Liver (tissue), 9 donors: ENCODE data around the gene ELF1. TPM values are rescaled to one million over a fixed set of nuclear protein-coding genes. Genes with fewer than 3 reads are reported as not detected.

ENCODE experiments used
- DNase-seq: peaks from one replicate; pipeline ENCODE4 v3.0.0-alpha.2; 2017; ENCODE audit warnings: low spot score
- H3K27ac ChIP-seq, 2 donors: one replicate each; pipeline ENCODE4 v1.7.0; 2013; ENCODE audit warnings: inconsistent platforms in 2 of 2, low read length in 2 of 2, control low read depth in 1 of 2, low read depth in 1 of 2, mild to moderate bottlenecking in 1 of 2
- H3K27me3 ChIP-seq, 4 donors: one replicate each; pipeline versions ENCODE4 v1.6.1 to v1.7.0; 2013; ENCODE audit warnings: low read length in 3 of 4, inconsistent platforms in 1 of 4, mild to moderate bottlenecking in 1 of 4, moderate library complexity in 1 of 4; ENCODE audit not compliant: control insufficient read depth in 4 of 4, insufficient read depth in 4 of 4
- H3K36me3 ChIP-seq, 4 donors: one replicate each; pipeline versions ENCODE4 v1.6.1 to v1.7.0; 2013; ENCODE audit warnings: low read length in 3 of 4, mild to moderate bottlenecking in 3 of 4, low read depth in 1 of 4, moderate library complexity in 1 of 4; ENCODE audit not compliant: control insufficient read depth in 4 of 4, insufficient read depth in 3 of 4
- H3K4me1 ChIP-seq, 4 donors: one replicate each; pipeline versions ENCODE4 v1.6.1 to v1.7.0; 2013; ENCODE audit warnings: low read length in 3 of 4, mild to moderate bottlenecking in 3 of 4, moderate library complexity in 1 of 4; ENCODE audit not compliant: control insufficient read depth in 4 of 4, insufficient read depth in 4 of 4
- H3K4me3 ChIP-seq, 3 donors: one replicate each; pipeline versions ENCODE4 v1.6.1 to v1.7.0; 2013; ENCODE audit warnings: low read length in 3 of 3, control low read depth in 1 of 3, low read depth in 1 of 3, mild to moderate bottlenecking in 1 of 3
- H3K9ac ChIP-seq, 2 donors: one replicate each; pipeline ENCODE4 v1.7.0; 2013; ENCODE audit warnings: low read length in 2 of 2, mild to moderate bottlenecking in 2 of 2, moderate library complexity in 2 of 2, control low read depth in 1 of 2, low read depth in 1 of 2
- H3K9me3 ChIP-seq, 4 donors: one replicate each; pipeline versions ENCODE4 v1.6.1 to v1.7.0; 2013; ENCODE audit warnings: low read length in 3 of 4; ENCODE audit not compliant: control insufficient read depth in 4 of 4
- ATF3 ChIP-seq: IDR thresholded peaks from 2 replicates; pipeline ENCODE4 v1.6.1; 2016; ENCODE audit warnings: antibody characterized with exemption
- CTCF ChIP-seq: fragments of 150-350 bp; IDR thresholded peaks from 2 replicates; pipeline ENCODE4 v1.5.1; 2017; ENCODE audit warnings: improper control_type of control experiment, low read depth, low read length; ENCODE audit not compliant: missing input control
- EGR1 ChIP-seq, 2 donors: IDR thresholded peaks; 2 replicates each; pipeline ENCODE4 v1.6.1; 2016 to 2018; ENCODE audit warnings: antibody characterized with exemption in 2 of 2, low read depth in 2 of 2
- FOXA1 ChIP-seq: IDR thresholded peaks from 2 replicates; pipeline ENCODE4 v1.6.1; 2016; ENCODE audit warnings: antibody characterized with exemption
- FOXA2 ChIP-seq: IDR thresholded peaks from 2 replicates; pipeline ENCODE4 v1.6.1; 2016; ENCODE audit warnings: antibody characterized with exemption
- GABPA ChIP-seq, 2 donors: IDR thresholded peaks in 1 of 2; conservative IDR thresholded peaks in 1 of 2; 2 replicates each; pipeline ENCODE4 v1.6.1; 2016; ENCODE audit warnings: antibody characterized with exemption in 2 of 2, mild to moderate bottlenecking in 1 of 2, moderate library complexity in 1 of 2
- HNF4A ChIP-seq, 2 donors: conservative IDR thresholded peaks; 2 replicates each; pipeline ENCODE4 v1.6.1; 2016; ENCODE audit warnings: antibody characterized with exemption in 2 of 2, mild to moderate bottlenecking in 2 of 2
- HNF4G ChIP-seq: IDR thresholded peaks from 2 replicates; pipeline ENCODE4 v1.6.1; 2016; ENCODE audit warnings: antibody characterized with exemption
- JUND ChIP-seq, 2 donors: IDR thresholded peaks; 2 replicates each; pipeline ENCODE4 v1.6.1; 2016; ENCODE audit warnings: antibody characterized with exemption in 2 of 2
- MAX ChIP-seq: IDR thresholded peaks from 2 replicates; pipeline ENCODE4 v1.6.1; 2016; ENCODE audit warnings: antibody characterized with exemption
- NR2F2 ChIP-seq: IDR thresholded peaks from 2 replicates; pipeline ENCODE4 v1.6.1; 2016; ENCODE audit warnings: antibody characterized with exemption
- RAD21 ChIP-seq, 2 donors: IDR thresholded peaks; 2 replicates each; pipeline ENCODE4 v1.6.1; 2016; ENCODE audit warnings: antibody characterized with exemption in 2 of 2, mild to moderate bottlenecking in 2 of 2
- REST ChIP-seq: IDR thresholded peaks from 2 replicates; pipeline ENCODE4 v1.6.1; 2016; ENCODE audit warnings: antibody characterized with exemption, mild to moderate bottlenecking
- RXRA ChIP-seq, 2 donors: IDR thresholded peaks; 2 replicates each; pipeline ENCODE4 v1.6.1; 2017 to 2018; ENCODE audit warnings: antibody characterized with exemption in 2 of 2, mild to moderate bottlenecking in 1 of 2
- SP1 ChIP-seq: IDR thresholded peaks from 2 replicates; pipeline ENCODE4 v1.6.1; 2018; ENCODE audit warnings: antibody characterized with exemption, mild to moderate bottlenecking
- TAF1 ChIP-seq: conservative IDR thresholded peaks from 2 replicates; pipeline ENCODE4 v1.6.1; 2016; ENCODE audit warnings: antibody characterized with exemption, mild to moderate bottlenecking
- YY1 ChIP-seq: IDR thresholded peaks from 2 replicates; pipeline ENCODE4 v1.6.1; 2016; ENCODE audit warnings: antibody characterized with exemption, mild to moderate bottlenecking
- ZBTB33 ChIP-seq: IDR thresholded peaks from 2 replicates; pipeline ENCODE4 v1.6.1; 2016; ENCODE audit warnings: antibody characterized with exemption
- whole genome bisulfite sequencing: extraction: QIAGEN DNeasy Blood & Tissue Kit; methylation state at CpG from one replicate; pipeline ENCODE4 v1.1.7; 2013; 5-methylcytosine and 5-hydroxymethylcytosine counted together
- polyA plus RNA-seq, 2 donors: library from polyadenylated mRNA; stranded (reverse) in 1 of 2; unstranded in 1 of 2; fragments of 200-250 nt in 1 of 2; fragments of >200 nt in 1 of 2; fragmentation: Nextera tagmentation in 1 of 2; extraction: Ambion mirVana in 1 of 2; gene quantifications; one replicate each; pipeline versions ENCODE4 v1.2.1 to v1.2.3, GENCODE V29; 2013 to 2015
- total RNA-seq, 2 donors: library from RNA; depleted of rRNA; stranded (reverse); fragments of >200 nt; gene quantifications; one replicate each; pipeline ENCODE4 v1.2.3, GENCODE V29; 2014
- donor health status: healthy.
- donor health status: healthy.
- donor health status: healthy.
- donor health status: healthy.
- donor health status: healthy.

The ELF1 gene
- total and polyA plus RNA-seq, 4 donors: 15.3 to 57.2 (median 26.5) TPM

- TF ChIP-seq NR2F2 (no peak), TAF1 (no peak), EGR1 (IDR thresholded peaks at IDR 0.05; ENCODE audit: low read depth in 2 of 2) (no peak), SP1 (no peak), FOXA2 (no peak), RAD21 (IDR thresholded peaks at IDR 0.05) (no peak), CTCF (no peak), HNF4G (no peak), JUND (IDR thresholded peaks at IDR 0.05) (no peak), RXRA (IDR thresholded peaks at IDR 0.05) (no peak), ATF3 (no peak), FOXA1 (no peak), REST (no peak), ZBTB33 (no peak), YY1 (no peak), GABPA (IDR thresholded peaks at IDR 0.05 in 1 of 2, conservative IDR thresholded peaks at IDR 0.05 in 1 of 2) (no peak)
- H3K4me3 ChIP-seq: no peak overlapping the region
- no peak for DNase-seq
- H3K9me3 ChIP-seq: no peaks in the 10 kb centered on the region
- peaks cover 0 to 3% (median 0%) of the 10 kb centered on the region in 4 donors for H3K36me3 ChIP-seq
- peaks cover 7 to 17% (median 12%) of the 10 kb centered on the region in 4 donors for H3K4me1 ChIP-seq
- H3K27me3 ChIP-seq: no peaks in the 10 kb centered on the region
- no peak overlapping the region for H3K9ac ChIP-seq
- no peak overlapping the region for H3K27ac ChIP-seq
Observed at GRCh38 chr13:40995997-40996396, 23.1 kb downstream of the ELF1 start.

GRCh38 chr13:40994581-40995230 lies 24.4 kb downstream of the ELF1 start:
- peak overlapping the region; percentile 31 to 63 for H3K27ac ChIP-seq
- TF ChIP-seq MAX (no peak), REST (no peak), ZBTB33 (no peak), JUND (IDR thresholded peaks at IDR 0.05) (no peak), FOXA2 (no peak), SP1 (no peak), RXRA (IDR thresholded peaks at IDR 0.05) (no peak), HNF4A (conservative IDR thresholded peaks at IDR 0.05) (no peak), FOXA1 (no peak), EGR1 (IDR thresholded peaks at IDR 0.05; ENCODE audit: low read depth in 2 of 2) (no peak), TAF1 (no peak), RAD21 (IDR thresholded peaks at IDR 0.05) (no peak)
- WGBS: 67% methylated on average over 6 of the region's 6 CpGs
- no peaks in the 10 kb centered on the region for H3K9me3 ChIP-seq
- H3K4me3 ChIP-seq: no peak overlapping the region
- no peaks in the 10 kb centered on the region for H3K27me3 ChIP-seq
- DNase-seq: no peak
- peaks cover 7 to 17% (median 12%) of the 10 kb centered on the region in 4 donors for H3K4me1 ChIP-seq
- no peak overlapping the region for H3K9ac ChIP-seq
- peaks cover 0 to 3% (median 0%) of the 10 kb centered on the region in 4 donors for H3K36me3 ChIP-seq
